ENCODE results near the gene CCDC121.
"Not testable (repeated sequence)": the region's sequence is repeated elsewhere in the genome, so short reads cannot be mapped to it uniquely, and the experiment has no call there.

- not testable (repeated sequence) for TF ChIP-seq CTCF (IDR thresholded peaks at IDR 0.05; ENCODE audit: poor library complexity); EZH2 (IDR thresholded peaks at IDR 0.05; ENCODE audit: borderline replicate concordance); EZH2phosphoT487 (IDR thresholded peaks at IDR 0.05; ENCODE audit: low read depth, severe bottlenecking, unreplicated experiment)
Measured at GRCh38 chr2:27594020-27594703, 34.6 kb downstream of the CCDC121 start.

Measured in hepatocyte (in vitro differentiated cells).